Pulmonary artery endothelial cell (primary cell): ENCODE measurements around the gene FRMD4A. TPM values are rescaled to one million over a fixed set of nuclear protein-coding genes. Genes with fewer than 3 reads are reported as not detected.

Experiments used
- DNase-seq: peaks from one replicate; pipeline ENCODE4 v3.0.0-alpha.2; 2011; ENCODE audit warnings: low read depth, low spot score
- total RNA-seq: library from RNA; depleted of rRNA; stranded (reverse); fragments of >200 nt; gene quantifications from 2 replicates; pipeline ENCODE4 v1.2.3, GENCODE V29; 2014

Gene FRMD4A
- total RNA-seq, 1 donor from 2014 or later: 95.3 TPM

- DNase-seq: no peak
Observed at GRCh38 chr10:14191407-14191806, 139.3 kb downstream of the FRMD4A start.

- DNase-seq: no peak
Observed at GRCh38 chr10:14190702-14191101, 140.0 kb downstream of the FRMD4A start.

DNA sequence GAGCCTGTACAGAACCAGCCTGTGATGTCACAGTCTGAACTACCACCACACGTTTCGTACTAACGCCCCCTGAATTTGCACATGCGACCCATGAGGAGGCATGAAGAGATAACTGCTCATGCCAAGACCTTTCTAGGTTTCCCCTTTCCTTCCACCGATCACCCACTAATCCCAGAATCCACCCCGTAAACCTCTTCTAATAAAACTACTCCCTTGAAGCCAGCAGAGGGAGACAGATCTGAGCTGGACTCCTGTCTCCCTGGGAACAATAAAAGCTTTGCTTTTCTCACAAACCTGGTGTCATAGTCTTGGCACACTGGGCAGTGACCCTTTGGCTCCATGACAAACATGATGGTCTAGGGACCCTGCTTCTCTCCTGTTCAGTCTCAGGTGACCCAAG, 144.5 kb downstream of the FRMD4A start:
- DNase-seq: no peak

GRCh38 chr10:14185316-14186045, 145.2 kb downstream of the FRMD4A start:
- no peak for DNase-seq

DNA sequence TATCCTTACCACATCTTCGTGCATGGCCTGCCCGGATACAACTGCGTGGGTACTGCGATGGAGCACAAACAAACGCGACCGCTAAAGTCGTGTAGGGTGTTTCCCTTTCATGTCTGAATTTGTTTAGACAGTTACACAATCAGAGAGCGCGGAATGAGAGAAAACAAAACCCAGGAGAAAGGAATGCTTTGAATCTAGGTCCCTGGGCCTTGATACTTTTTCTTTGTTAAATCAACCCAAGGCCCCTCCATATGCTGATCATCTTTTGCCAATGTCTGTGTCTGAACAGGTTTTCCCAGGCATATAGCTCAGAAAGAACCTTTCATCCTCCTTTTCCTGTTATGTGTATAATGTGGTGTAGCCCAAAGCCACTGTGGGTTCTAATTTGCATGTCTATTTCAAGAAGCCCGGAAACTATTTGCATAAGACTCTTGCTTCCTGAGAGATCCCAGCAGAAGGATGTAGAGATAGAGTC, 145.8 kb downstream of the FRMD4A start:
- no peak for DNase-seq

GRCh38 chr10:14182781-14183180, 147.9 kb downstream of the FRMD4A start:
- DNase-seq: no peak

DNA sequence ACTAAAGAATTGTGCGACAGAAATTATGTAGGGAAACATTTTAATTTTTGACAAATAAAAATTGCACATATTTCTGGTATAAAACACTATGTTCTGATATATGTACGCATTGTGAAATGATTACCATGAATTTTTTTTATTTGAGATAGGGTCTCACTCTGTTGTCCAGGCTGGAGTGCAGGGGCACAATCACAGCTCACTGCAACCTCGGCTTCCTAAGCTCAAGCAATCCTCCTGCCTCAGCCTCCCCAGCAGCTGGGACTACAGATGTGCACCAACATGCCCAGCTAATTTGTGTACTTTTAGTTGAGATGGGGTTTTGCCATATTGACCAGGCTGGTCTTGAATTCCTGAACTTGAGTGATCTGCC, 149.2 kb downstream of the FRMD4A start:
- DNase-seq: no peak

- DNase-seq: no peak
Observed at GRCh38 chr10:14180911-14181566, 149.7 kb downstream of the FRMD4A start.

GRCh38 chr10:14179251-14179650, 151.5 kb downstream of the FRMD4A start:
- DNase-seq: no peak

DNA sequence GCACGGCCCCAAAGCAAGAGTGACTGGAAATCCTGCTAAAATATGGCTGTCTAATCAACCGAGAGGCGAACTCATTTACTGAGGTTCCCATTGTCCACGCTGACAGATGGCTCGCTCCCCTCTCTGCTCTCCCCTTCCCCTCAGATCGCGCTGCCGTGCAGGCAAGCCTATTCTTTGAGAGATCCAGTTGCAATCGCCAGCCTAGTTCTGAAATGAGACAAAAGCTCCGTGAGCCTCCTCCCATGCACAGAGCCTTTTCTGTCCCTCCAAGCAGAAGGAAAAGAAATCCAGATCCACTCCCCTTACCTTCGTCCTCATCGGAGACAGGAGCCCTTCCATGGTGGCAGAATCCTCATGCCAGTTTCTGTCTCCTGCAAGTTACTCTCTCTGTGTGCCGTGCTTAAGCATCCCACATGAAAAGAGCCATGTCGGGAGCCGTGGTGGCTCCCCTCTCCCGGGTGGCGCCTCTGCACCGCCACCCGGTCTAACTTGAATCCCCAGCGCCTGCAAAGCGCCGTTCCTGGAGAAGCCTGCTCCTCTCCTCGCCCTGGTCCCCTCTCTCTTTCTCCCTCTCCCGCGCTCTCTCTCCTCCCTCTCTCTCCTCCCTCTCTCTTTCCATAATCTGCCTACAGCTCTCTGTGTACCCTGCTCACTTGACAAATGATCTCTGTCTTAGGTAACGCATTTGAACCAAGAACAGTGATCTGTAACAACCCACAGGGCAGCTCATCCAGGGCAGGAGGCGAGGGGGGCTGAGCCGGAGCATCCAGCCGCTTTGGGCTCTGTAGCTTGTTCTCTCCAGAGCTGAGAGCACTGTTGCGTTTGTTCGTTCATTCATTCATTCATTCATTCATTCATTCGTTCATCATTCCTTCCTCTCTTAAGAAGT, 156.8 kb downstream of the FRMD4A start:
- DNase-seq: no peak

- DNase-seq: no peak
Observed at GRCh38 chr10:14173391-14173705, 157.4 kb downstream of the FRMD4A start.

- DNase-seq: no peak
Observed at GRCh38 chr10:14172336-14172950, 158.3 kb downstream of the FRMD4A start.

DNA sequence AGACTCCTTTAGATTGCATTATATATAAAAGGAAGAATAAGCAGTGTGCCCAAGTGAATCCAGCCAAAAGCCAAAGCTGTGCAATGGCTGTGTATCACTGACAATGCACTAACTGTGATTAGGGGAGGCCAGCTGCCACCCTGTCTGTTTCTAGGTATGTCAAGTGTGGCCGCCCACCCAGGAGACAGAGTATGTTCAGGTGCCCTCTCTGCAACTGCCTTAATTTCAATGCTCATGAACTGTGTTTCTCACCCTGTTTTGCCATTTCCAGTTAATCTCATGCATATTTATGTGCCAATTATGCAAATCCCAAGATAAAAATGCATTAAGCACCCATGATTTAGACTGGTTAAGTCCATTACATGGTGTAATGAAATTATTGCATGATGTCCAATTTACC, 159.4 kb downstream of the FRMD4A start:
- DNase-seq: no peak

GRCh38 chr10:14163377-14164086, 167.2 kb downstream of the FRMD4A start:
- no peak for DNase-seq

DNA sequence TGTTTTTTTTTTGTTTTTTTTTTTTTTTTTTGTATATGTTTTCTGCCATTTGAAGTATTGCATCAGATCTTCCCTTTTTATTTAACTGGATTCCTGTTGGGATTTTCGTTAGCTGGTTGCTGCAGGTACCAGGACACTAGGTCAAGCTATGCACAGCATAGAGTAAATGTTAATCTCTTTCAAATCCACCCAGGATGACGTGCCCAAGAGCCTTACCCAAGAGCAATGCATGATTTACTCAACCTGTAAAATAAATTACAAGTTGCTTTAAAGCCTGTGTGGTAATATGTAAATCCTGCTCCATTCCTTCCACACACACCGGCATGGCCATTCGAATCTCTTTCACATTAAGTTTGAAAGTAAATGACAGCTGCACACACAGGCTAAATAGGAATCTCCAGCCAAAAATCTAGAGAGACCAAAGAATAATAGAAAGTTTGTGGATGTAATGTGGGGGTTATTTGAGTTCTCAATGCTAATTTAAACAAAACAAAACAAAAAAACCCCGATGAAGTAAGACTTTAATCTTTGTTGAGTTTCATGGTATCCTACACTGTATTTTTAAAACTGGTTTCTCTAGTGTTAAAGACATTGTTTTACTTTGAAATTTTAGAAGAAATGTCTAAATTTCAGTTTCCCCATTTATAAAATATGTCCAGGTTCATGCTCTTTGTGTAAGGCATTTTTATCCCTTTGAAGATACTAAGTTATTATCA, 167.9 kb downstream of the FRMD4A start:
- no peak for DNase-seq

DNA sequence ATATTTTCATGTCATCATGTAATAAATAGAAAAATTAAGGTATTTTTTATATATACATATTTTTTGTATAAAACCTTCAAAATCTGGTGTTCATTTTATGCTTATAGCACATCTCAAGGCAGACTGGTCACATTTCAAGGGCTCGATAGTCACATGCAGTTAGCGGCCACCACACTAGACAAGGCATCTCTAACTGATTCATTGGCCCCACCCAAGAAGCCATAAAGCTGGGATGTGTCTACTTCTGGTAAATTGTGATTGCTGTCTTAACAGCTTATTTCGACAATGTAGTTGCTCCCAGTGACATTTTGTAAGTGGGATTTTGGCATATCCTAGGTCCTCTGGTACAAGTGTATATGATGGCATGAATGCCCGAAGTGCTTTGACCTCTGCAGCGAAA, 168.7 kb downstream of the FRMD4A start:
- DNase-seq: no peak

GRCh38 chr10:14160299-14160698, 170.4 kb downstream of the FRMD4A start:
- no peak for DNase-seq

DNA sequence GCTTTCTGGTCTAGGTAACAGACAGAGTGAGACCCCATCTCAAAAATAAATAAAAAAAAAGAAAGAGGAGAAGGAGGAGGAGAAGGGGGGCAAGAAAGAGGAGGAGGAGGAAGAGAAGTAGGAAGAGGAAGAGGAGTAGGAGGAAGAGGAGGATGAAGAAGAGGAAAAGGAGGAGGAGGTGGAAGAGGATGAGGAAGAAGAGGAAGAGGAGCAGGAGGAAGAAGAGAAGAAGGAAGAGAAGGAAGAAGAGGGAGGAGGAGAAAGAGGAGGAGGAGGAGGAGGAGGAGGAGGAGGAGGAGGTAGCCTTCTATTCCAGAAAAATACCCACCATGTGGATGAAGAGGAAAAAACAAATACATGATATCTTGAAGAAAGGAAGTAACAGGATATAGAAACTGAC, 172.1 kb downstream of the FRMD4A start:
- no peak for DNase-seq

DNA sequence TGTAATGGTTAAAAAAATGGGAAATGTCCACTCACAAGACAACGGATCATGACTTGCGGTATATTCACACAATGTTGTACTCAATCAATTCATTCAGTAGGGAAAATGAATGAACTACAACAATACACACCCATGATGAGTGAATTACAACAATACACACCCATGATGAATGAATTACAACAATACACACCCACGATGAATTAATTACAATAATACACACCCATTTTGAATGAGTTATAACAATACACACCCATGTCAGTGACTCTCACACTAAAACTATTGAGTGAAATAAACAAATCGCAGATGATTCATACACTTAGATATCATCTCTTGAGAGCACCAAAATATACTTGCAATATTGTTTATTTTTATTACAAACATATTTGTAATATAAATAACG, 174.6 kb downstream of the FRMD4A start:
- DNase-seq: no peak

GRCh38 chr10:14153570-14154055, 177.1 kb downstream of the FRMD4A start:
- no peak for DNase-seq
